HUES6 (cell line): ENCODE data around the gene KRT16.
"Not testable (repeated sequence)": the region's sequence is repeated elsewhere in the genome, so short reads cannot be mapped to it uniquely, and the experiment has no call there.

ENCODE experiments used
- H3K27ac ChIP-seq: 2 replicates; pipeline ENCODE4 v1.7.0; 2013; ENCODE audit warnings: low read depth, mild to moderate bottlenecking, low read length, inconsistent platforms
- H3K27me3 ChIP-seq: 2 replicates; pipeline ENCODE4 v1.6.1; 2013; ENCODE audit warnings: low read length; ENCODE audit not compliant: control insufficient read depth, insufficient read depth
- H3K36me3 ChIP-seq: 2 replicates; pipeline ENCODE4 v1.6.1; 2013; ENCODE audit warnings: low read length; ENCODE audit not compliant: control insufficient read depth, insufficient read depth
- H3K4me1 ChIP-seq: 2 replicates; pipeline ENCODE4 v1.6.1; 2013; ENCODE audit warnings: low read length; ENCODE audit not compliant: control insufficient read depth, insufficient read depth
- H3K4me3 ChIP-seq: 2 replicates; pipeline ENCODE4 v1.5.1; 2013; ENCODE audit warnings: low read depth, low read length
- H3K9ac ChIP-seq: one replicate; pipeline ENCODE4 v1.6.1; 2013; ENCODE audit warnings: mild to moderate bottlenecking, low read length
- H3K9me3 ChIP-seq: 2 replicates; pipeline ENCODE4 v1.6.1; 2013; ENCODE audit warnings: low read depth, low read length; ENCODE audit not compliant: control insufficient read depth, insufficient read depth

The KRT16 gene

GRCh38 chr17:41612376-41613160 lies at the start of gene KRT16:
KRT16 (minus strand) TSS chr17:41612767; CDS start chr17:41612688, 79 bp downstream.
- not testable (repeated sequence) for H3K27me3 ChIP-seq, H3K27ac ChIP-seq, H3K9me3 ChIP-seq, H3K36me3 ChIP-seq, H3K4me1 ChIP-seq, H3K9ac ChIP-seq, H3K4me3 ChIP-seq

DNA sequence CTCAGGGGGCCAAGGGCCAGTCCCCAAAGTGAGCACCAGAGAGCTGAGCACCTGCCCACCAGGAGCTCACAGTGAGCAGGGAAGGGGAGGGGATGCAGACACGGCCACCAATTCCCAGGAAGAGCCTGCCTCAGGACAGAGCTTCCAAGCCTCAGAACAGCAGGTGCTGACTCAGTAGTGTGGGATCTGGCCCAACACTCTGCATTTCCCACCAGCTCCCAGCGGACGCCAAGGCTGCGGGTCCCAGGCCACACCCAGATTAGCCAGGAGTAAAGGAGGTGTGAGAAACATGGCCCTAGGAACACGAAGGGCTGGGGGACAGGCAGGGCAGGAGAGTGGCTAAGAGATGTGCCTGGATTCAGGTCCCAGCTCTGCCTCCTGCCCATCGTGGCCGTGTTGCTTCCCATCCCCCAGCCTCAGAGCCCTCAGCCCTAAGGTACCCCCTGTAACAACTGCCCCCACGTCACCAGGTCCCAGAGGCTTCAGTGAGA lies 47.7 kb upstream of the KRT16 start:
- Histone ChIP-seq H3K4me3 (no peak overlapping the region), H3K9ac (no peak overlapping the region), H3K36me3 (no peaks in the 10 kb centered on the region), H3K27me3 (peaks cover 7% of the 10 kb centered on the region; the same call in 1 of the 2 replicates), H3K9me3 (no peaks in the 10 kb centered on the region), H3K27ac (no peak overlapping the region), H3K4me1 (peaks cover 17% of the 10 kb centered on the region)

DNA sequence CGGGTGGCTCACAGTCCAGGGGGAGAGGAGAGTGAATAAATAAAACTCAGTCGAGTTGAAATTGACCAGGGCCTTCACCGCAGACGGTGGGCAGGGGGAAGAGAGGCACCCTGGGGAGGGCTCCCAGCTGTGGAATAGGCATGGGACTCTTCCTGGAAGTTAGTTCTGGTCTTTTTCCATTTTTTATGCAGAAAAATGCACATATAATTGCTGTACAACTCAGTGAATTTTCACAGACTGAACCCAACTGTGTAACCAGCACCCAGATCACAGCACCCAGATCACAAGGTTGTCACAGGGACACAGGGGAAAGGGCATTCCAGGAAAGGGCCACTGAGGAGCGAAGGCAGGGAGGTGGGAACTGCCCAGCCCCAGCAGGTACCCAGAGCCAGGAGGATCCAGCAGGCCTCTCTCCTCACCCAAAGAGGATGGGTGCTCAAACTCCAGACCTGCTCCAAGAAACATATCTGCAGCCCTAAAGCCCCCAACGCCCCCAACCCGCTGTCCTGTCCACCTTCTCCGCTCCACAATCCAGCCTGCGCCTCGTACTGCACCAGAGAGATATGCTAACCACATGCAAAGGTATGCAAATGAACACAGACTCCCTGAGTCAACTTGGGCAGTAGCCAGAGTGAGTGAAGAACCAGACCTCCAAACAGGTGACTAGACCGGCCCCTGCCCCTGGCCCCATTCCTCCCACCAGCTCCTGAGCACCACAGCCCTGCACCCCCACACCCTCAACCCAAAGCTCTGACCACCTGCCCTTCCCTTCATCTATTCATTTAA lies 47.1 kb upstream of the KRT16 start:
- Histone ChIP-seq H3K27ac (no peak overlapping the region), H3K9ac (no peak overlapping the region), H3K27me3 (peaks cover 7% of the 10 kb centered on the region; the same call in 1 of the 2 replicates), H3K4me3 (no peak overlapping the region), H3K9me3 (no peaks in the 10 kb centered on the region), H3K36me3 (no peaks in the 10 kb centered on the region), H3K4me1 (peaks cover 20% of the 10 kb centered on the region)

GRCh38 chr17:41658846-41659245 lies 46.3 kb upstream of the KRT16 start:
- no peak overlapping the region for H3K4me3 ChIP-seq
- H3K27me3 ChIP-seq = peaks cover 3% of the 10 kb centered on the region; the same call in 1 of the 2 replicates
- H3K27ac ChIP-seq = no peak overlapping the region
- peaks cover 23% of the 10 kb centered on the region for H3K4me1 ChIP-seq
- no peaks in the 10 kb centered on the region for H3K9me3 ChIP-seq
- H3K9ac ChIP-seq = no peak overlapping the region
- no peaks in the 10 kb centered on the region for H3K36me3 ChIP-seq

- H3K4me3 ChIP-seq = no peak overlapping the region
- H3K4me1 ChIP-seq = peaks cover 26% of the 10 kb centered on the region
- H3K36me3 ChIP-seq = no peaks in the 10 kb centered on the region
- no peak overlapping the region for H3K9ac ChIP-seq
- H3K27me3 ChIP-seq = no peaks in the 10 kb centered on the region
- H3K9me3 ChIP-seq = no peaks in the 10 kb centered on the region
- H3K27ac ChIP-seq = no peak overlapping the region
Measured at GRCh38 chr17:41657936-41658335, 45.4 kb upstream of the KRT16 start.

GRCh38 chr17:41657176-41657754 lies 44.7 kb upstream of the KRT16 start:
- H3K4me1 ChIP-seq = peaks cover 26% of the 10 kb centered on the region
- no peak overlapping the region for H3K27ac ChIP-seq

GRCh38 chr17:41656249-41657023 lies 43.9 kb upstream of the KRT16 start:
- Histone ChIP-seq H3K27ac (no peak overlapping the region), H3K4me1 (peaks cover 26% of the 10 kb centered on the region), H3K27me3 (no peaks in the 10 kb centered on the region), H3K9ac (no peak overlapping the region), H3K9me3 (no peaks in the 10 kb centered on the region), H3K4me3 (no peak overlapping the region), H3K36me3 (no peaks in the 10 kb centered on the region)

More at GRCh38 chr17:41657176-41657754, 44.7 kb upstream of the KRT16 start:
- H3K27me3 ChIP-seq = no peaks in the 10 kb centered on the region
- no peaks in the 10 kb centered on the region for H3K36me3 ChIP-seq
- H3K9ac ChIP-seq = no peak overlapping the region
- no peak overlapping the region for H3K4me3 ChIP-seq
- H3K9me3 ChIP-seq = no peaks in the 10 kb centered on the region

DNA sequence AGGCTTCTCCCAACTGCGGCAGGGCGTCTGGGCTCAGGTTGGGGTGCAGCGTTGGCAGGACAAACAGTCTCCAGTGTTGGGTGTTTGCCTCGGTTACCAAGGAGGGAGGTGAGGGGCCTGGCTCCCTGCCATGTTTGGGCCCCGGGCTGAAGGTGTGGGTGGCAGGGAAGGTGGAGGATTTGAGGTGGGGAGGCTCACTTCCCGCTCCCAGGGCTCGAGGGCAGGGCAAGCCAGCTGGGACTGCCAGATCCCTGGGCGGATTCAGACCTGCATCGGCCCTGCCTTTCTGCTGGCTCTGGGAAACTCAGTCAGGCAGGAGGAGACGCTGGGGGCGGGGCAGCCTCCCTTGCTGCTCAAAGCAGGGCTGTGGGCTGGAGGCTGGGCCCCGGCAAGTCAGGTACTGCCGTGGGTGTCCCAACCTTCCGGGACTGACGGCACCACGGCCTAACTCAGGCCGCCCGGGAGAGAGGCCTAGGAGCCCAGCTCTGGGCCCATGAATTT lies 43.1 kb upstream of the KRT16 start:
- Histone ChIP-seq H3K9ac (no peak overlapping the region), H3K27ac (no peak overlapping the region), H3K4me1 (peaks cover 26% of the 10 kb centered on the region), H3K36me3 (no peaks in the 10 kb centered on the region), H3K27me3 (no peaks in the 10 kb centered on the region), H3K4me3 (no peak overlapping the region), H3K9me3 (no peaks in the 10 kb centered on the region)

- H3K36me3 ChIP-seq = no peaks in the 10 kb centered on the region
- no peaks in the 10 kb centered on the region for H3K27me3 ChIP-seq
- H3K4me1 ChIP-seq = peaks cover 23% of the 10 kb centered on the region
- H3K9ac ChIP-seq = no peak overlapping the region
- no peak overlapping the region for H3K4me3 ChIP-seq
- no peak overlapping the region for H3K27ac ChIP-seq
- H3K9me3 ChIP-seq = no peaks in the 10 kb centered on the region
Measured at GRCh38 chr17:41654678-41655607, 42.4 kb upstream of the KRT16 start.
